Kidney capillary endothelial cell (primary cell): ENCODE measurements around the gene INSL3.

Experiments
- DNase-seq: peaks from one replicate; pipeline ENCODE4 v3.0.0-alpha.2; 2018; ENCODE audit warnings: low spot score

INSL3 gene, protein sequence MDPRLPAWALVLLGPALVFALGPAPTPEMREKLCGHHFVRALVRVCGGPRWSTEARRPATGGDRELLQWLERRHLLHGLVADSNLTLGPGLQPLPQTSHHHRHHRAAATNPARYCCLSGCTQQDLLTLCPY

DNA sequence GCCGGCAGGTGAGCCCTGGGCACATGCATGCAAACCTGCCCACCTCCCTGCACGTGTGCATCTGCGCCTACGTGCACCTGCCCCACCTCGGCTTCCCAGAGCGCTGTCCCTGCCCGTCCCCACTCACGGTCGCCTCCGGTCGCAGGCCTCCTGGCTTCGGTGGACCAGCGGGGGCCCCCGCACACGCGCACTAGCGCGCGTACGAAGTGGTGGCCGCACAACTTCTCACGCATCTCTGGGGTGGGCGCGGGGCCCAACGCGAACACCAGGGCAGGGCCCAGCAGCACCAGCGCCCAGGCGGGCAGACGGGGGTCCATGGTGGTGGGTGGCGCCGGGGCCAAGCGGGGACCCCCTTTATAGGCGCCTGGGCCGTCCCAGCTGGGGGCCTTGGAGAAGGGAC is at the start of gene INSL3:
Gene INSL3 (minus strand): TSS at position 330 of the 400 bp plus-strand sequence. CDS start 13 bp downstream, at position 317.
- no peak for DNase-seq

DNA sequence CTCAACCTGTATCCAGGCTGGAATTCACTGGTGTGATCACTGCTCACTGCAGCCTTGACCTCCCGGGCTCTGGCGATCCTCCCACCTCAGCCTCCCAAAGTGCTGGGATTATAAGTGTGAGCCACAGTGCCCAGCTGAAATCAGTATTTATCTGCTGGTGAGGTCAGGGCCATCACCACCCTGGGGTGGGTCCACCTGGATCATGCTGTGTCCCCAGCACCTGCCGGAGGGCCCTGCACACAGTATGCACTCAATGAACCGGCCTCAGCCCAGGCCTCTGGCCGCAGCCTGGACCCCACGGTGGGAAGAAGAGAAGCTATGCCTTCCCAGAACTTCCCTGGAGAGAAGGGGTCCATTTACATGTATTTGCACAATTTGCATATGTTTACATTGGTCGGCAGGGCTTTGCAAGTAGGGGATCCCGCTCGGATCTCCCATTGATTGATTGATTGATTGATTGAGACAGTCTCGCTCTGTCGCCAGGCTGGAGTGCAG is 47.8 kb upstream of the INSL3 start:
- DNase-seq = no peak

DNA sequence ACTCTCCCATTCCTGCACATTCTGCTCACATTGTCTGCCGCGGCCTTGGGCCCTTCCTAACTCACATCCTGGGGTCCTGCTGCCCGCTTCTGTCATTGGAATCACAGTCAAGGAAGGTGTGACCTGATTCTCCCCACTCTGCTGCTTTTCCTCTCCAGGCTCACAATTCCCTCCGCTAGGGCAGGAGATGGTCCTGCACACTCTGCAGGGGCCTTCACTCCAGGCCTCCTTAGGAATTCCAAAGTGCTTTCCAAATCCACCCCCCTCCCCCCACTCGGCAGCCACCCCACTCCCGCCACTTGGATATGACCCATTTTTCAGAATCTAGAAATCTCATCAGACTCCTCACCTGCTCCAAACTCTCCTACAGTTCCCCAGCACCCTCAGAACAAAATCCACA is 47.4 kb upstream of the INSL3 start:
- no peak for DNase-seq

DNA sequence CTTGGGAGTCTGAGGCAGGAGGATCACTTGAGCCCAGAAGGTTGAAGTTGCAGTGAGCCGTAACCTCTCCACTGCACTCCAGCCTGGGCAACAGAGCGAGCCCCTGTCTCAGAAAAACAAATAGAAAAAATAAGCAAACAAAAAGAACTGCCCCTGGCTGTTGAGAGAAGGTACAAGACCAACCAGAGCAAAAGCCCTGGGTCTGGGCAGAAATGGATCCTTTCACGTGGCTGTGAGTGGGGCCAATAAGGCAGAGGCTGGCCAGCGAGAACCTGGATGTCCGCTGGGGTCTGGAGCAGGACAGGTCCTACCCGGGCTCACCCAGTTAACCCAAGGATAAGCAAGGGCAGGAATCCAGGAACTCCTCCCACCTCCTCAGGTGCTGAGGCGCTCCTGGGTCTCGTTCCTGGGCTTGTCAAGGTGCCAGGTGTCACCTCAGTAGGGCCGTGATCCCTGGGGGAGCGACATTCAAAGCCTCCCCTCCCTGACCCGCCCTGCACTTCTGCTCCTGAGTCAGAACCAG is 45.7 kb upstream of the INSL3 start:
- DNase-seq = no peak

DNA sequence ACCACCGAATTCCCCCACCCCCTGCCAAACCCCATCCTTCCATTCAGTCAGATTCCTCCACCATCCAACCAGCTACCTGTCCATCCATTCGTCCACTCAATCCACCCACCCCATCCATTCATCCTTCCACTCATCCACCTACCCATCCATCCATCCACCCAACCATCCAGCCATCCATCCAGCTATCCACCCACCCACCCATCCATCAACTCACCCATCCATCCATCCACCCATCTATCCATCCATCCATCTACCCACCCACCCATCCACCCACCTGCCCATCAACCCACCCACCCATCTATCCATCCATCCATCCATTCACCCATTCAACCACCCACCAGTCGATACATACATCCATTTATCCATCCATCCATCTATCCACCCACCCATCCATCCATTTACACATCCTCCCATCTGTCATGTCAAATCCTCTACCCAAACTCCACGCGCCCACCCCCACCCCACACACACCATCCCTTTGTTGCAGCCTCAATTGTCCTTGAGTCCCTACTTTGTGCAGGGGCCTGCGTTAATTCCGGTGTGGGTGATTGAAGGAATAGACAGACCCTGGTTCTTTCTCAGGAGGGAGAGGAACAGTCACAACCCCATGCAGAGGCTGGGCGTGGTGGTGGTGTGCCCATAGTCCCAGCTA is 45.1 kb upstream of the INSL3 start:
- no peak for DNase-seq

DNA sequence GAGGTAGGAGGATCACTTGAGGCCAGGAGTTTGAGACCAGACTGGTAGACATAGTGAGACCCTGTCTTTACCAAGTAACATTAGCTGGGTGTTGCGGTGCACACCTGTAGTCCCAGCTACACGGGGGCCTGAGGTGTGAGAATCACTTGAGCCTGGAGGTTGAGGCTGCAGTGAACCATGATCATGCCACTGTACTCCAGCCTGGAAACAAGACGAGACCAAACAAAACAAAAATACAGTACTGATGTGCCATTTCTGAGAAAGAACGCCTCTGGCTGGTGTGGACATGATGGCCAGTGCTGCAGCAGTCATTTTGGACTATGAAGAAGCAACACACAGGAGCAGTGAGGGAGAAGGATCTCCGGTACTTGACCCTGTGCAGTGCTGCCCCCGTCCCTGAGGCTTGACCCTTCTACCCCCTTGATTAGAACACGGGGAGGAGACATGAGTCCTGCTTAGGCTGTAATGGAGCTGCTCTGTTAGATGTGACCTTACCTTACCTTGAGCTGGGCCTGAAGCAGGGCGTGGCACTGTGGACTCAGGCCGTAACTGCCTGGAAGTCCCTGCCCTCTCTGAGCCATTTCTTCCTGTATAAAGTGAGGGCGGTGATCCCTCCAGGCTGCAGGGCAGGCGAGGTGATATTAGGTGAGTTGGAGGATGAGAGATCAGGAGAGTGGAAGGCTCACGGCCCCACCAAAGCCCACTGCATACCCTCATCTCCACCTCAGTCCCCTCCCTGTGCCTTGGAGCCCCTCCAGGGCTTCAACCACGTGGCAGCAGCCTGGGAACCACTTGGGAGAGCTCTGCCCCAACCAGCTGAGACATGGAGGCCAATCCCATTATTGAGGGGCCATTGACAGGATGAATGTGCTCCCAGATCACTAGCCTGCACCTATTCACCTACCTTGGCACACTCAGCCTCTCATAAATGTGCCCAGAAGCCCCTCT is 44.3 kb upstream of the INSL3 start:
- no peak for DNase-seq

DNA sequence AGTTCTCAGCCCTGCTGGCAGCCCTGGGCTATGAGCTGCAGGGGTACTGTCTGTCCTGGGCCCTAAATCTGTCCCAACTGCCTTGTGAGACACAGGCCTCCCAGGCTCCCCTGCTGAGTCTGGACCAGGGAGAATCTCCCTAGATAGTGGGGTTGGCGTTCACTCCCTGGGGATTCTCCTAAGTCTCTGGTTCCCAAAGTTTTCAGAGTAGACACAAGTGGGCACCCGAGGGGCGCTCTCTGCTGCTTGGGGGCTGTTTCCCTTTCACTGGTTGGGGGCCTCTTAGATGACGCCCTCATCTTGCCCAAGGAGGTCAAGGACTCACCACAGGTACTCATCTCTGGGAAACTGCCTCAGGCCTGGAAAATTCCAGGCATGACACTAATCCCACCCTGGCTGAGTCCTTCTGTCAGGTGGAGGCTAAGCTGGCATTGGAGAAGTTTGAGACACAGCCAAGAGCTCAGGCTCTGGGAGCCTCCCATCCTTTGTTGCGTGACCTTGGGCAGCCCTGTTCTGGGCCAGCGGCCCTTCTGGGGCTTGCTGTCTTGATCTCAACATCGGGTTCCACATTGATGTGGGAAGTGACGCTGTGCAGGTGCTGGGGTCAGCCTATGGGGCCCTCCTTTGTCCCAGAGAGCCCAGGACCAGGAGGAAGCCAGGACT is 42.3 kb upstream of the INSL3 start:
- no peak for DNase-seq

DNA sequence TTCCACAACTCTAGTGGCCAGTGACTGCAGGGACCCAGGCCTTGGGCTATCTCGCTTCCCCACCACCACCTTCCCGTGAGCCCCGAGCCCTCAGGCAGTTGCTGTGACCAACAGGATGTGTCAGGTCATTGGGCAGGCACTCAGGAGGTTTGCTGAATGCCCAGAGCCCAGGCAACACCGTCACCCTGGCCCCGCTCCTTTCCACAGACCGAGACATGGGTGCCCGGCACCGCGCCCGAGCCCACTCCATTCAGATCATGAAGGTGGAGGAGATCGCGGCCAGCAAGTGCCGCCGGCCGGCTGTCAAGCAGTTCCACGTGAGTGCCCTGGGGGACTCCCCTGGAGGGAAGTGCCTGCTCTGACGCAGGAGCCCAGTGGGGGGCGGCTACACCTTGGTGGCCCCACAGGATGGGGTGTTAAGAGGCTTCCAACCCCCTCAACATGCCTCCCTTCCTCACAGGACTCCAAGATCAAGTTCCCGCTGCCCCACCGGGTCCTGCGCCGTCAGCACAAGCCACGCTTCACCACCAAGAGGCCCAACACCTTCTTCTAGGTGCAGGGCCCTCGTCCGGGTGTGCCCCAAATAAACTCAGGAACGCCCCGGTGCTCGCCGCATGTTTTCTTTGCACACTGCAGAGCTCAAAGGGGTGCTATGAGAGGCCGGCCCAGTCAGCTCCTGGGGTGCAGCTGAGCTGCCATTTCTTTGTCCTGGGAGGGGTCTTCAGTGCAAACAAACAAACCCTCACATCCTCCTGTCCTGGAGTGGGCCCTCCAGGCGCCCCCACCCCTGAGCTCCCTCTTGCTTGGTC is 41.6 kb upstream of the INSL3 start:
- no peak for DNase-seq

DNA sequence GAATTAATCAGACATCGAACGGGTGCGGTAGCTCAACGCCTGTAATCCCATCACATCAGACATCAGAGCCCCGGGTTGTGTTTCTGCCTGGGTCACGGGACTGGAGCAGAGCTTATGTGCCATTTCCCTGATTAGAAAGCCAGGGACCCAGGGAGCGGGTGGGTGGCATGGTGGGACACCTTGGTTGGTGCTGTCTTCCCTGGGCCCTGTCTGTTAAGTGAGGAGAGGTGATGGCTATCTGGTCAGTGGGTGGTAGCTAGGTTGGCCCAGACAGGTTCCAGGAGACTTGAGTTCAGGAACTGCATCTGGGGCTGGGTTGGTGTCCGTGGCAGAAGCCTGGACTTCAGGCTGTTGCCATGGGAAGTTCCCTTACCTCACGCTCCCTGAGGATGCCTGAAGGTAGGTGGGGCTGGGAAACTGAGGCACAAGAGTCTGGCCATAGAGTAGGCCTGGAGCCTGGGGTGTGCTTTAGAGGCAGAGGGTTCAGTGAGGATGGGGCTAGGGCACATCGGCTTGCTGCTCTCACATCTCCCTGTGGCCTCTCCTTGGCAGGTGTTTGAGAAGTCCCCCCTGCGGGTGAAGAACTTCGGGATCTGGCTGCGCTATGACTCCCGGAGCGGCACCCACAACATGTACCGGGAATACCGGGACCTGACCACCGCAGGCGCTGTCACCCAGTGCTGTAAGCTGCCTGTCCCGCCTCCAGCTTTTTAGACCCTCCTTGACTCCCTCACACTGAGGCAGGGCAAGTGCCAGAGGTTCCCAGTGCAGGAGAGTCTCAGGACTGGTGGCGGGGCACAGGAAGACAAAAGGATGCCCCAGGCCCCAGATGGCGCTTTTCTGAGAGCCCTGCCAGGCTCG is 40.5 kb upstream of the INSL3 start:
- no peak for DNase-seq

DNA sequence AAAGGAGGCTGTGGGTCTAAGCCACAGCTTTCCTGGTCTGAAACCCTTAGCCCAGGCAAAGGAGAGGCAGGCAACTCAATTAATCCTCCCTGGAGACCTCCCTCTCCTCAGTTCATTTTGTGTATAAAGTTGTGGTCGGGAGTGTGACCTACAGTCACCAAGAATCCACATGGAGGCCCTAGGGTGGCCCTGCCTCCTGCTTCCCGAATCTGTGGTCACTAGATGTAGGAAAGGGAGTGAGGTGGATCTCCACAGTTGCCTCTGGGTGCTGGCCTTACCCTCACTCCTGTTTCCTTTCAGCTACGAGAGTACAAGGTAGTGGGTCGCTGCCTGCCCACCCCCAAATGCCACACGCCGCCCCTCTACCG is 39.7 kb upstream of the INSL3 start:
- no peak for DNase-seq

DNA sequence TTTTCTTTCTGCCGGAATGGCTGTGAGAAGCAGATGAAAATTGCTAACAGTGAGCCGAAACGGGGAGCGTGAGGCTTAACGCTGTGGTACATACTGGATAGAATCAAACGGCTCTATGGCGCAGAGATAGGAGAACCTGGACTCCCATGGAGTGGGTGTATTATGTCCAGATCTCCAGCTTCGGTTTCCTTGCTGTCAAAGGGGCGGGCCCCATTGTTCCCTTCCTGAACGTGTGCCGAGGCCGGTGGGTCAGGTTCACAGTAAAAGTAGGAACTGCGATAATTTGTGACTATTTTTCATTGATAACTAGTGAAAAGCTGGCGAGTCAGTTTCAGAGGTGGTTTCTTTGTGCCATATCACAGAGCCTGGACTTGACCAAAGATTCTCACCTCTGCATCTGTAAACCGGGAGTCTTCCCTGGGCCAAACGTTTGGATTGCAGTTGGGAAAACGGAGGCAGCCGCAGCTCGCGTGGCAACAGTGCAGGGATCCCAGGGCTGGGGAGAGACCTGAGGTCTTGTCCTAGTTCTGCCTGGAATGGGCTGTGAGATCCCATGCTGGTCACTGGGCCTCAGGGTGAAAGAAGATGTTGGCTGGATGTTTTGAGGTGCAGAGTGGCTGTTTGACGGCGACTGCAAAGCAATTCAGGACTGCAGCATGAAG is 39.1 kb upstream of the INSL3 start:
- DNase-seq = no peak

DNA sequence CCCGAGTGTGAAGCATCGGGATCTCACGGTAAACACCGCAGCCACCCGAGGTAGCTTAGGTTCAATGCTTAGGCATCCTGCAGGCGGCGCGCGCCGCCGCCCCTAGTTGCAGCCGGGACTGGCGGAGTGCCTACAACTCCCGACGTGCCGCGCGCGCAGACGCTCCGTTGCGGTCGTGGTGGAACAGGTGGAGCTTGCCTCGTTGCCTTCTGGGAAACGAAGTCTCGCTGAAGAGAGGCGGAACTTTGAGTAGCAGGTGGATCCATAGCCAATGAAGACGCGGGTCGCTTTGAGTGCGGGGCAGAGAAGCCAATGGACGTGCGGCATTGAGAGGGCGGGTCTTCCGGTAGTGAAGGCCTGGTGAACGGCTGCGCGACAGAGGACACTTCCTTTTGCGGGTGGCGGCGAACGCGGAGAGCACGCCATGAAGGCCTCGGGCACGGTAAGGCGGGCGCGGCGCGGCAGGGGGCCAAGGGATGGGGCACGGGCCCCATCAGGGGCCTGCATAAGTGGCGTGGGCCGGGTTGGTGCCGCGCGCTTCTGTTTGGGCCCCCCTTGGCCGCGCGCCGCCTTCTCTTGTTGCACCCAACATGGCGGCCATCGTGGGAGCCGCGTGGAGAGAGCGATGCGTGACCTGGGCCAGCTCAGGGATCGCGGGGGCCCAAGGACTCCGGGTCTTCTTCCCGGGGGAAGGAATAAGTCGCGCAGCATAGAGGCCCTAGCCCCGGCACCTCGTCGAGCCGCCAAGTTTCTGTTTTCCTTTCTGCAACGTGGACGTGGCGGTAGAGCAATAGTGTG is 38.4 kb upstream of the INSL3 start, which contains the start of gene RPL18A:
Gene RPL18A (plus strand): TSS at position 378 of the 798 bp plus-strand sequence. CDS start 47 bp downstream, at position 425.
- peak; percentile 99 for DNase-seq

DNA sequence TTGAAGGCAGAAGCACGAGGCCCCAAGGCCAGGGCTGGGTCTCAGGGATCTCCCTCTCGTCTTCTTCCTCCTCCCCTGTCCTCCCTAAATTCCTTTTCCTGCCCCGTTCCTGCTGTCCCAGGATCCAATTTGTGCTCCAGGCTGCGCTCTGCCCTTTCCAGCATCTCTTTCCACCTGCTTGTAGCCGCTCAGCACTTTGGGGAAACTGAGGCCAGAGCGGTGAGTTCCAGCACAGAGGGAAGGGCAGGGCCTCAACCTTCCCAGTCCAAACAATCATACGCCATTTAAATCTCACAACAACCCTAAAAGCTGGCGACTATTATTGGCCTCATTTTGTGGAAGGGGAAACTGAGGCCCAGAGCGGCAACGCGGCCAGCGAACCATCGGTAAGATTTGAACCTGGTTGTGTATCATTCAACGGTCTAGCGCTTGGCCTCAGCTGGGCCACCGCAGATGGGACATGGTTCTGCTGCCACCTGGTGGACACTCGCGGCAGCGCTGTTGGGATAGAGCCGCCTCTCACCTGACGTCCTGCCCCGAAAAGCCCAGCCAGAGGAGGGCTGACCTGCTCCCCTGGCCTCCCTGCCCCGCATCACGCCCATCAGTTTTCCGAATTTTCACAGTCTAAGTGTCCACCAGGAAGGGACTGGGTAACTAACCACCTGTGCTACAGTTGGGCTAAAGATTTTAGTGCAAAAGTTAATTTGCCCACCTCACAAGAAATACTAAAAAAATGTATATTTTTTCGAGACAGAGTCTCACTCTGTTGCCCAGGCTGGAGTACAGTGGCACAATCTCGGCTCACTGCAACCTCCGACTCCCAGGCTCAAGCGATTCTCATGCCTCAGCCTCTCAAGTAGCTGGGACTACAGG is 34.2 kb upstream of the INSL3 start:
- DNase-seq = peak; percentile 66

DNA sequence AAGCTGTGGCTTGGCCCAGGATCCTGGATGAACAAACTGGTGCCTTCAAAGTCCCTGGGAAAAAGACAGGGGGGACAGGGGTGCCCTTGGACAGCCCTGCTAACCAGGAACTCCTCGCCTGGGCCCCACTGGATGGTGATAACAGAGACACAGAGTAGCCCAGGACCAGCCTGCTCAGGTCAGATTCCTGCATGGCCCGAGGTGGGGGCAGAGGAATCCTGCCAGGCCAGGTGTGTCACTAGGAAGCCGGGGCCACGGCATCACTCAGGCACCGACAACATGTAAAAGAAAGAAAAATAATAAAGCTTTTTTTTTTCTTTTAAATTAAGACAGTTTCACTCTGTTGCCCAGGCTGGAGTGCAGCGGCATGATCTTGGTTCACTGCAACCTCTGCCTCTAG is 32.7 kb upstream of the INSL3 start:
- DNase-seq = no peak

DNA sequence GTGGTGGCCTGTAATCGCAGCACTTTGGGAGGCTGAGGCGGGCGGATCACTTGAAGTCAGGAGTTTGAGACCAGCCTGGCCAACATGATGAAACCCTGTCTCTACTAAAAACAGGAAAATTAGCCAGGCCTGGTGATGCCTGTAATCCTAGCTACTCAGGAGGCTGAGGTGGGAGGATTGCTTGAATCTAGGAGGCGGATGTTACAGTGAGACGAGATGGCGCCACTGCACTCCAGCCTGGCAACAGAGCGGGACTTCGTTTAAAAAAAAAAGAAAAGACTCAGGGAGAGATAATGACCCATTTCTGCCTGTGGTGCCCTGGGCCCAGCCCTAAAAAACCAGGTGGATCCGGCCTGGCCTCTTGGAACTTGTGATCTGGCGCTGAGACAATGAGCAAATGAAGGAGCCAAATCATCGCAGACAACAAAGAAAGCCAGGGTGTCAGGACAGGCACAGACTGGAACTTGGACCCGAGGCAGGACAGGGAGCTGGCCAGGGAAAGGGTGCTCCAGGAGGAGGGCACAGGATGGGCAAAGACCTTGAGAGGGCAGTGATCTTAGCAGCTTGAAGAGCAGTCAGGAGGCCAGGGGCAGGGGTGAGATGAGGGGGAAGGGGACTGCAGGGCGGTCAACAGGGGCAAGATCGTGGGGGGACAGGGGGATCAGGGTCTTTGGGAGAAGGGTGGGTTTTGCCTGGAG is 27.4 kb upstream of the INSL3 start:
- DNase-seq = no peak

DNA sequence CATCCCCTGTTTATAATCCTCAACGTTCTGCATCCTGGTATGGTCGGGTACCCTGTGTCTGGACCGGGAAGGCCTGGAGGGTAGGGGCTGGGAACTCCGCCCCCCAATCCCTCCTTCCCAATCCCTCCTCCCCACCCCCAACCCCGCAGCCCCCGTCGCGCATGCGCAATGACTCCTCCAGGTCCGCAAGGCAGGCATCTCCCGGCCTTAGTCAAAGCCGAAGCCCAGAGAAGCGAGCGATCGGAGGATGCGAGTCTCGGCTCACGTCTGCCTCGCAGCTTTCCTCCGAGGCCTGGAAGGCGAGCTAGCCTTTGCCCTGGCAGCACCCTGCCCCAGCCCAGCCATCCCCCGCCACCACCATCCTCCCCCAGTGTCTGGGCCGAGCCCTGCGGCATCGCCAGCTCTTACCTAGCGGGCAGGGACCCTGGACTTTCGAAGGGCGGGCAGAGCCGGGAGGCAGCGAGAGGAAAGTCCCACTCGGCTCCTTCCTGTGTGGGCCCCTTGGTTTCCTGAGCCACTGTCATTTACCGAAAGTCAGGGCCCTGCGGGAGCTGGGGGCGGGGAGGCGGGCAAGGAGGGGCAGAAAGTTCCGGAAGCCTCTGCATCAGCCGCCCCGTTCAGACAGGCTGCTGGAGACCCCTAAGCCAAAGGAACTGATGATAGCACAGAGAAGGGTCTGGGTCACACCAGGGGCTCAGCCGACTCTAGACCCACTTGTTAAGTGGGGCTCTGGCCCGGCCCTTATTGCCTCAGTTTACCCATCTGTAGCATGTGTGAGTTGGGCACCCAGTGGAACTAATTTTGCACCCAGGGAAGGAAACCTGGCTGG is 26.4 kb upstream of the INSL3 start, which contains the start of gene JAK3:
Gene JAK3 (minus strand): TSS at position 445 of the 829 bp plus-strand sequence. CDS start 3,565 bp downstream, outside the sequence.
- peak; percentile 64 for DNase-seq
